Smooth muscle cell (in vitro differentiated cells): ENCODE results near the gene LRRN2. TPM values are rescaled to one million over a fixed set of nuclear protein-coding genes. Genes with fewer than 3 reads are reported as not detected.

Source experiments
- DNase-seq: peaks from one replicate; lab custom pipeline; 2025; ENCODE audit not compliant: unreplicated experiment; lab: John Stamatoyannopoulos, UW
- H2AFZ ChIP-seq: fragments of 200-600 bp; sonication (generic); 2 replicates; pipeline ENCODE4 v1.6.0; 2016; ENCODE audit warnings: antibody characterized with exemption, low read depth, mild to moderate bottlenecking
- H3F3A ChIP-seq: fragments of 200-600 bp; sonication (generic); 2 replicates; pipeline ENCODE4 v1.6.0; 2017; ENCODE audit warnings: antibody characterized with exemption, low read depth
- H3K27ac ChIP-seq: fragments of 200-600 bp; sonication (generic); 2 replicates; pipeline ENCODE4 v1.5.1; 2016; ENCODE audit warnings: low read depth, mild to moderate bottlenecking
- H3K27me3 ChIP-seq: fragments of 200-600 bp; sonication (generic); 2 replicates; pipeline ENCODE4 v1.6.1; 2016; ENCODE audit warnings: low read depth, mild to moderate bottlenecking
- H3K36me3 ChIP-seq: fragments of 200-600 bp; sonication (generic); 2 replicates; pipeline ENCODE4 v1.5.1; 2016; ENCODE audit warnings: low read depth
- H3K4me1 ChIP-seq: fragments of 200-600 bp; sonication (generic); 2 replicates; pipeline ENCODE4 v1.5.1; 2016; ENCODE audit warnings: low read depth
- H3K4me2 ChIP-seq: fragments of 200-600 bp; sonication (generic); 2 replicates; pipeline ENCODE4 v1.6.0; 2016; ENCODE audit warnings: mild to moderate bottlenecking
- H3K4me3 ChIP-seq: fragments of 200-600 bp; sonication (generic); 2 replicates; pipeline ENCODE4 v1.5.1; 2016; ENCODE audit warnings: mild to moderate bottlenecking
- H3K79me2 ChIP-seq: fragments of 200-600 bp; sonication (generic); 2 replicates; pipeline ENCODE4 v1.6.0; 2016; ENCODE audit warnings: low read depth, mild to moderate bottlenecking
- H3K9ac ChIP-seq: fragments of 200-600 bp; sonication (generic); 2 replicates; pipeline ENCODE4 v1.6.0; 2016; ENCODE audit warnings: low read depth
- H3K9me3 ChIP-seq: fragments of 200-600 bp; sonication (generic); replicated peaks from 2 replicates; pipeline ENCODE4 v1.5.1; 2016; ENCODE audit warnings: low read depth
- H4K20me1 ChIP-seq: fragments of 200-600 bp; sonication (generic); 2 replicates; pipeline ENCODE4 v1.6.0; 2016; ENCODE audit warnings: low read depth
- CTCF ChIP-seq: fragments of 200-600 bp; sonication (generic); IDR thresholded peaks from 2 replicates; pipeline ENCODE4 v1.5.1; 2017; ENCODE audit warnings: borderline replicate concordance, mild to moderate bottlenecking, antibody characterized with exemption; ENCODE audit not compliant: insufficient read depth, poor library complexity, severe bottlenecking
- WGBS: methylation state at CpG from one replicate; pipeline ENCODE4 v1.1.7; 2016; ENCODE audit warnings: low lambda C conversion rate; 5-methylcytosine and 5-hydroxymethylcytosine counted together
- polyA plus RNA-seq: library from polyadenylated mRNA; unstranded; fragments of >200 nt; fragmentation: Nextera tagmentation; extraction: Ambion mirVana; gene quantifications from 2 replicates; pipeline ENCODE4 v1.2.1, GENCODE V29; 2016
- total RNA-seq: library from RNA; depleted of rRNA; stranded (reverse); fragments of >200 nt; gene quantifications from 2 replicates; pipeline ENCODE4 v1.2.3, GENCODE V29; 2014

Gene LRRN2
- total and polyA plus RNA-seq, 2 experiments from 2014 or later, result 1.3 to 2.4 TPM

GRCh38 chr1:204714194-204714860 is 28.8 kb upstream of the LRRN2 start:
- WGBS, result 60% methylated on average over 6 of the region's 6 CpGs
- no peaks in the 10 kb centered on the region for H3K79me2 ChIP-seq

GRCh38 chr1:204713541-204713940 is 28.0 kb upstream of the LRRN2 start:
- H4K20me1 ChIP-seq, result no peaks in the 10 kb centered on the region
- H3F3A ChIP-seq, result no peaks in the 10 kb centered on the region
- H3K79me2 ChIP-seq, result no peaks in the 10 kb centered on the region
- DNase-seq, result no peak
- no peak overlapping the region for H3K4me3 ChIP-seq
- peaks cover 17% of the 10 kb centered on the region for H3K4me1 ChIP-seq
- H3K36me3 ChIP-seq, result no peaks in the 10 kb centered on the region
- H3K9me3 ChIP-seq, result no peaks in the 10 kb centered on the region
- no peak overlapping the region for H2AFZ ChIP-seq
- H3K4me2 ChIP-seq, result no peak overlapping the region
- 34% methylated on average over 5 of the region's 5 CpGs for WGBS
- no peak overlapping the region for H3K27ac ChIP-seq
- TF ChIP-seq CTCF, result no peak
- no peak overlapping the region for H3K9ac ChIP-seq
- H3K27me3 ChIP-seq, result peaks cover 61% of the 10 kb centered on the region

More at GRCh38 chr1:204714194-204714860, 28.8 kb upstream of the LRRN2 start:
- Histone ChIP-seq H4K20me1 (no peaks in the 10 kb centered on the region), H2AFZ (no peak overlapping the region), H3K36me3 (no peaks in the 10 kb centered on the region), H3K27me3 (peaks cover 53% of the 10 kb centered on the region), H3K4me2 (no peak overlapping the region), H3K4me1 (peaks cover 17% of the 10 kb centered on the region), H3K9ac (no peak overlapping the region), H3K27ac (no peak overlapping the region), H3F3A (no peaks in the 10 kb centered on the region), H3K4me3 (no peak overlapping the region), H3K9me3 (no peaks in the 10 kb centered on the region)
- no peak for TF ChIP-seq CTCF
- no peak for DNase-seq

GRCh38 chr1:204712708-204713430 is 27.3 kb upstream of the LRRN2 start:
- Histone ChIP-seq H3K79me2 (no peaks in the 10 kb centered on the region), H3K27ac (no peak overlapping the region), H3K4me3 (no peak overlapping the region), H3K36me3 (no peaks in the 10 kb centered on the region), H3K27me3 (peaks cover 65% of the 10 kb centered on the region), H4K20me1 (no peaks in the 10 kb centered on the region), H3K4me1 (peaks cover 17% of the 10 kb centered on the region), H3F3A (no peaks in the 10 kb centered on the region), H3K4me2 (no peak overlapping the region), H3K9me3 (no peaks in the 10 kb centered on the region), H2AFZ (no peak overlapping the region), H3K9ac (no peak overlapping the region)
- TF ChIP-seq CTCF, result no peak
- WGBS, result 89% methylated on average over 4 of the region's 4 CpGs
- no peak for DNase-seq
